ENCODE results near the gene NMB.

NMB gene

GRCh38 chr15:84657748-84658079, 285 bp downstream of the NMB start:
- no peak for TF ChIP-seq CSDC2 (CRISPR knock-in tag; IDR thresholded peaks at IDR 0.05)
- no peak for TF ChIP-seq CSRNP3 (CRISPR knock-in tag; IDR thresholded peaks at IDR 0.05)
- no peak for TF ChIP-seq ZNF565 (CRISPR knock-in tag; conservative IDR thresholded peaks at IDR 0.05; ENCODE audit: low read depth)
- no peak for TF ChIP-seq PATZ1 (CRISPR knock-in tag; IDR thresholded peaks at IDR 0.05; ENCODE audit: borderline replicate concordance)
- TF ChIP-seq ZFP3 (CRISPR knock-in tag; IDR thresholded peaks at IDR 0.05), result no peak

GRCh38 chr15:84656972-84657371, 1.0 kb downstream of the NMB start:
- TF ChIP-seq RARB (CRISPR knock-in tag; IDR thresholded peaks at IDR 0.05) (no peak), ISL1 (CRISPR knock-in tag; IDR thresholded peaks at IDR 0.05) (no peak), GLIS3 (CRISPR knock-in tag; IDR thresholded peaks at IDR 0.05) (no peak), CSDC2 (CRISPR knock-in tag; IDR thresholded peaks at IDR 0.05) (no peak), TOX (CRISPR knock-in tag; IDR thresholded peaks at IDR 0.05; ENCODE audit: borderline replicate concordance) (no peak), BACH2 (CRISPR knock-in tag; IDR thresholded peaks at IDR 0.05; ENCODE audit: borderline replicate concordance) (no peak), POU6F1 (CRISPR knock-in tag; IDR thresholded peaks at IDR 0.05; ENCODE audit: borderline replicate concordance, low read depth) (no peak), PPARA (CRISPR knock-in tag; IDR thresholded peaks at IDR 0.05; ENCODE audit: borderline replicate concordance) (no peak)
- no peak for ATAC-seq

More at GRCh38 chr15:84657748-84658079, 285 bp downstream of the NMB start:
- ATAC-seq, result no peak

GRCh38 chr15:84654689-84655453, 3.1 kb downstream of the NMB start:
- peak; percentile 55 for ATAC-seq
- TF ChIP-seq GLIS3 (CRISPR knock-in tag; IDR thresholded peaks at IDR 0.05), result no peak
- no peak for TF ChIP-seq SNAI2 (CRISPR knock-in tag; IDR thresholded peaks at IDR 0.05)
- no peak for TF ChIP-seq TSHZ2 (CRISPR knock-in tag; IDR thresholded peaks at IDR 0.05)
- no peak for TF ChIP-seq ESRRG (CRISPR knock-in tag; IDR thresholded peaks at IDR 0.05)
- no peak for TF ChIP-seq ARNTL (CRISPR knock-in tag; IDR thresholded peaks at IDR 0.05; ENCODE audit: borderline replicate concordance, low read depth)
- no peak for TF ChIP-seq POU6F1 (CRISPR knock-in tag; IDR thresholded peaks at IDR 0.05; ENCODE audit: borderline replicate concordance, low read depth)
- TF ChIP-seq TOX (CRISPR knock-in tag; IDR thresholded peaks at IDR 0.05; ENCODE audit: borderline replicate concordance), result no peak
- TF ChIP-seq ZFP3 (CRISPR knock-in tag; IDR thresholded peaks at IDR 0.05), result no peak
- TF ChIP-seq BACH2 (CRISPR knock-in tag; IDR thresholded peaks at IDR 0.05; ENCODE audit: borderline replicate concordance), result no peak
- no peak for TF ChIP-seq TCF4 (CRISPR knock-in tag; IDR thresholded peaks at IDR 0.05; ENCODE audit: borderline replicate concordance)
- TF ChIP-seq ZNF8 (CRISPR knock-in tag; IDR thresholded peaks at IDR 0.05), result no peak
- no peak for TF ChIP-seq ISL1 (CRISPR knock-in tag; IDR thresholded peaks at IDR 0.05)
- TF ChIP-seq ZFP30 (CRISPR knock-in tag; IDR thresholded peaks at IDR 0.05), result no peak
- TF ChIP-seq RARB (CRISPR knock-in tag; IDR thresholded peaks at IDR 0.05), result no peak
- no peak for TF ChIP-seq OSR1 (CRISPR knock-in tag; IDR thresholded peaks at IDR 0.05)
- no peak for TF ChIP-seq ZC3H10 (CRISPR knock-in tag; IDR thresholded peaks at IDR 0.05)
- no peak for TF ChIP-seq ZNF70 (CRISPR knock-in tag; IDR thresholded peaks at IDR 0.05)
- TF ChIP-seq ZNF565 (CRISPR knock-in tag; conservative IDR thresholded peaks at IDR 0.05; ENCODE audit: low read depth), result no peak
